Left lung (tissue), 10 donors: Measurements from ENCODE around the gene BBIP1. TPM values are rescaled to one million over a fixed set of nuclear protein-coding genes. Genes with fewer than 3 reads are reported as not detected.

ENCODE experiments used
- ATAC-seq: fragments of 200-7000 bp; cut with Tn5 transposase; one replicate; pipeline ENCODE4 v1.9.1; 2020; ENCODE audit warnings: moderate library complexity
- DNase-seq, 4 donors: peaks; one replicate each; pipeline ENCODE4 v3.0.0-alpha.2; 2013 to 2020
- H3K27ac ChIP-seq, 2 donors: fragments of 200-600 bp; sonication (generic) in 1 of 2; one replicate each; pipeline versions ENCODE4 v1.5.0 to v1.8.0; 2020 to 2021
- H3K27me3 ChIP-seq, 2 donors: fragments of 200-600 bp; sonication (generic) in 1 of 2; one replicate each; pipeline versions ENCODE4 v1.5.0 to v1.8.0; 2020 to 2021
- H3K36me3 ChIP-seq, 2 donors: fragments of 200-600 bp; sonication (generic) in 1 of 2; one replicate each; pipeline versions ENCODE4 v1.5.0 to v1.8.0; 2020 to 2021
- H3K4me1 ChIP-seq, 2 donors: fragments of 200-600 bp; one replicate each; pipeline ENCODE4 v1.8.0; 2021
- H3K4me3 ChIP-seq, 2 donors: fragments of 200-600 bp; sonication (generic) in 1 of 2; one replicate each; pipeline versions ENCODE4 v1.5.0 to v1.8.0; 2020 to 2021; ENCODE audit warnings: mild to moderate bottlenecking in 1 of 2
- H3K9me3 ChIP-seq, 2 donors: fragments of 200-600 bp; sonication (generic) in 1 of 2; one replicate each; pipeline versions ENCODE4 v1.5.0 to v1.8.0; 2020 to 2021
- CTCF ChIP-seq, 2 donors: fragments of 200-600 bp; sonication (generic) in 1 of 2; IDR thresholded peaks; one replicate each; pipeline versions ENCODE4 v1.5.0 to v1.8.0; 2021; ENCODE audit warnings: antibody characterized with exemption in 2 of 2
- intact Hi-C, 2 donors: fragments of 100-400 bp; cut with DNase I; formaldehyde crosslinking; loops; one replicate each; pipeline versions ENCODE4 v1.11.2 to v1.14.2; 2022
- polyA plus RNA-seq, 6 donors: library from polyadenylated mRNA; unstranded; fragments of 120-200 nt; gene quantifications; one replicate each; pipeline ENCODE4 v1.2.1, GENCODE V29; 2013; ENCODE audit not compliant: insufficient read length in 6 of 6
- total RNA-seq, 2 donors: library from RNA; stranded (reverse); fragmentation: NEBNext Ultra II Directional; extraction: Animal tissue kit (Norgen Biotek cat#: 25700); gene quantifications; one replicate each; pipeline ENCODE4 v1.2.1, GENCODE V29; 2021
- donor health status: DM: no; HTN: yes; CAD: no.
- donor health status: DM: no; HTN: no; CAD: no.

Gene BBIP1
- total and polyA plus RNA-seq, 8 donors: 22.6 to 62.9 (median 52.2) TPM

- intact Hi-C loops: no loop called here
- Histone ChIP-seq H3K27ac (no peak overlapping the region), H3K4me1 (peaks cover 0 to 13% of the 10 kb centered on the region in 2 donors), H3K27me3 (no peaks in the 10 kb centered on the region), H3K4me3 (no peak overlapping the region), H3K36me3 (no peaks in the 10 kb centered on the region), H3K9me3 (no peaks in the 10 kb centered on the region)
- DNase-seq: no peak
- no peak for TF ChIP-seq CTCF (IDR thresholded peaks at IDR 0.05)
- ATAC-seq: no peak
These were observed 46.2 kb upstream of the BBIP1 start for GRCh38 chr10:110965216-110965615.

GRCh38 chr10:110964681-110965080 is 45.7 kb upstream of the BBIP1 start:
- H3K27ac ChIP-seq: no peak overlapping the region
- DNase-seq (no peak), ATAC-seq (no peak)
- no peak for TF ChIP-seq CTCF (IDR thresholded peaks at IDR 0.05)
- no peak overlapping the region for H3K4me3 ChIP-seq
- intact Hi-C loops: no loop called here
- H3K9me3 ChIP-seq: no peaks in the 10 kb centered on the region
- H3K36me3 ChIP-seq: no peaks in the 10 kb centered on the region
- no peaks in the 10 kb centered on the region for H3K27me3 ChIP-seq
- peaks cover 0 to 13% of the 10 kb centered on the region in 2 donors for H3K4me1 ChIP-seq

- H3K36me3 ChIP-seq: no peaks in the 10 kb centered on the region
- no peak for ATAC-seq
- H3K4me1 ChIP-seq: peaks cover 0 to 23% of the 10 kb centered on the region in 2 donors
- no peaks in the 10 kb centered on the region for H3K27me3 ChIP-seq
- H3K9me3 ChIP-seq: no peaks in the 10 kb centered on the region
- TF ChIP-seq CTCF (IDR thresholded peaks at IDR 0.05): no peak
- no peak overlapping the region for H3K27ac ChIP-seq
- H3K4me3 ChIP-seq: no peak overlapping the region
- no peak for DNase-seq
- intact Hi-C loops: no loop called here
These were observed 44.2 kb upstream of the BBIP1 start for GRCh38 chr10:110963162-110963561.

GRCh38 chr10:110962443-110962842 is 43.5 kb upstream of the BBIP1 start:
- TF ChIP-seq CTCF (IDR thresholded peaks at IDR 0.05): no peak

GRCh38 chr10:110960333-110960712 is 41.3 kb upstream of the BBIP1 start:
- H3K27me3 ChIP-seq: no peaks in the 10 kb centered on the region
- intact Hi-C loops: no loop called here
- no peak for DNase-seq

More at GRCh38 chr10:110962443-110962842, 43.5 kb upstream of the BBIP1 start:
- Histone ChIP-seq H3K4me1 (peaks cover 0 to 23% of the 10 kb centered on the region in 2 donors), H3K4me3 (no peak overlapping the region), H3K27me3 (no peaks in the 10 kb centered on the region), H3K36me3 (no peaks in the 10 kb centered on the region), H3K9me3 (no peaks in the 10 kb centered on the region), H3K27ac (no peak overlapping the region)
- DNase-seq (no peak), ATAC-seq (no peak)
- intact Hi-C loops: no loop called here

More at GRCh38 chr10:110960333-110960712, 41.3 kb upstream of the BBIP1 start:
- ATAC-seq: no peak
- Histone ChIP-seq H3K4me1 (peaks cover 0 to 11% of the 10 kb centered on the region in 2 donors), H3K36me3 (no peaks in the 10 kb centered on the region), H3K9me3 (no peaks in the 10 kb centered on the region), H3K4me3 (no peak overlapping the region), H3K27ac (no peak overlapping the region)
- TF ChIP-seq CTCF (IDR thresholded peaks at IDR 0.05): no peak
